HepG2 (cell line): ENCODE measurements around the gene NEK6. TPM values are rescaled to one million over a fixed set of nuclear protein-coding genes. Genes with fewer than 3 reads are reported as not detected.

Experiments
- AGO1 ChIP-seq: fragments of 200-400 bp; formaldehyde crosslinking; IDR thresholded peaks from 2 replicates; pipeline ENCODE4 v1.6.1; 2017; ENCODE audit warnings: mild to moderate bottlenecking, low read depth, low read length, moderate library complexity; ENCODE audit not compliant: poor library complexity, severe bottlenecking
- ATF3 ChIP-seq: sonication (generic); formaldehyde crosslinking; IDR thresholded peaks from 2 replicates; pipeline ENCODE4 v1.4.0; 2020; ENCODE audit warnings: missing genetic modification reagents
- CC2D1A ChIP-seq: sonication (generic); formaldehyde crosslinking; IDR thresholded peaks from 2 replicates; pipeline ENCODE4 v1.8.1; 2023; ENCODE audit warnings: mild to moderate bottlenecking, missing genetic modification reagents
- FOSL1 ChIP-seq: sonication (generic); formaldehyde crosslinking; IDR thresholded peaks from 2 replicates; pipeline ENCODE4 v1.9.0; 2021; ENCODE audit warnings: missing genetic modification reagents, borderline replicate concordance
- FOXM1 ChIP-seq: sonication (generic); formaldehyde crosslinking; IDR thresholded peaks from 2 replicates; pipeline ENCODE4 v1.5.0; 2020; ENCODE audit warnings: missing genetic modification reagents
- HDAC2 ChIP-seq: sonication (generic); formaldehyde crosslinking; IDR thresholded peaks from 2 replicates; pipeline ENCODE4 v1.4.0; 2020; ENCODE audit warnings: missing genetic modification reagents
- HMGA1 ChIP-seq: sonication (generic); formaldehyde crosslinking; conservative IDR thresholded peaks from 2 replicates; pipeline ENCODE4 v1.4.0; 2020; ENCODE audit warnings: missing genetic modification reagents
- HNF4A ChIP-seq: sonication (generic); formaldehyde crosslinking; IDR thresholded peaks from 2 replicates; pipeline ENCODE4 v1.4.0; 2020; ENCODE audit warnings: missing genetic modification reagents
- KAT8 ChIP-seq: IDR thresholded peaks from 2 replicates; pipeline ENCODE4 v1.6.1; 2016; ENCODE audit warnings: missing genetic modification reagents, missing compliant biosample characterization
- KDM2A ChIP-seq: sonication (generic); formaldehyde crosslinking; IDR thresholded peaks from 2 replicates; pipeline ENCODE4 v1.4.0; 2020; ENCODE audit warnings: low read depth, missing genetic modification reagents, borderline replicate concordance
- MZF1 ChIP-seq: sonication (generic); formaldehyde crosslinking; IDR thresholded peaks from 2 replicates; pipeline ENCODE4 v1.8.1; 2023; ENCODE audit warnings: mild to moderate bottlenecking, missing genetic modification reagents, borderline replicate concordance
- RCOR2 ChIP-seq: IDR thresholded peaks from 2 replicates; pipeline ENCODE4 v1.6.1; 2016; ENCODE audit warnings: missing biosample characterization, missing genetic modification reagents
- RFX5 ChIP-seq: IDR thresholded peaks from 2 replicates; pipeline ENCODE4 v1.6.1; 2011; ENCODE audit warnings: low read depth, low read length, improper control_type of control experiment
- SIN3B ChIP-seq: fragments of 150-350 bp; IDR thresholded peaks from 2 replicates; pipeline ENCODE4 v1.6.1; 2014; ENCODE audit warnings: low read length
- SMAD1 ChIP-seq: sonication (generic); formaldehyde crosslinking; IDR thresholded peaks from 2 replicates; pipeline ENCODE4 v1.4.0; 2020; ENCODE audit warnings: missing genetic modification reagents, low read depth, mild to moderate bottlenecking, borderline replicate concordance
- SMARCE1 ChIP-seq: fragments of 450-650 bp; IDR thresholded peaks from 2 replicates; pipeline ENCODE4 v1.6.1; 2017; ENCODE audit warnings: borderline replicate concordance
- SMYD3 ChIP-seq: sonication (generic); formaldehyde crosslinking; IDR thresholded peaks from 2 replicates; pipeline ENCODE4 v1.8.1; 2023; ENCODE audit warnings: mild to moderate bottlenecking, missing genetic modification reagents
- SNAI1 ChIP-seq: sonication (generic); formaldehyde crosslinking; IDR thresholded peaks from 2 replicates; pipeline ENCODE4 v1.5.0; 2020; ENCODE audit warnings: mild to moderate bottlenecking, missing genetic modification reagents, borderline replicate concordance
- TCF7L2 ChIP-seq: IDR thresholded peaks from 2 replicates; pipeline ENCODE4 v1.6.1; 2011; ENCODE audit warnings: mild to moderate bottlenecking, low read depth, low read length, moderate library complexity
- YEATS2 ChIP-seq: sonication (generic); formaldehyde crosslinking; IDR thresholded peaks from 2 replicates; pipeline ENCODE4 v1.4.0; 2020; ENCODE audit warnings: missing genetic modification reagents, borderline replicate concordance
- ZBTB34 ChIP-seq: sonication (generic); formaldehyde crosslinking; IDR thresholded peaks from 2 replicates; pipeline ENCODE4 v1.8.0; 2022; ENCODE audit warnings: mild to moderate bottlenecking, missing genetic modification reagents
- ZFP36 ChIP-seq: fragments of 150-350 bp; IDR thresholded peaks from 2 replicates; pipeline ENCODE4 v1.6.1; 2018; ENCODE audit warnings: borderline replicate concordance, low read length, low read depth; ENCODE audit not compliant: partially characterized antibody
- ZIK1 ChIP-seq: sonication (generic); formaldehyde crosslinking; IDR thresholded peaks from 2 replicates; pipeline ENCODE4 v1.5.0; 2020; ENCODE audit warnings: mild to moderate bottlenecking, low read depth, missing genetic modification reagents, borderline replicate concordance
- ZNF232 ChIP-seq: sonication (generic); formaldehyde crosslinking; IDR thresholded peaks from 2 replicates; pipeline ENCODE4 v1.4.0; 2020; ENCODE audit warnings: missing genetic modification reagents, borderline replicate concordance
- ZNF354B ChIP-seq: sonication (generic); formaldehyde crosslinking; IDR thresholded peaks from 2 replicates; pipeline ENCODE4 v1.8.0; 2022; ENCODE audit warnings: mild to moderate bottlenecking, missing genetic modification reagents
- ZNF431 ChIP-seq: sonication (generic); formaldehyde crosslinking; IDR thresholded peaks from 2 replicates; pipeline ENCODE4 v1.9.0; 2022; ENCODE audit warnings: missing genetic modification reagents, low read depth, mild to moderate bottlenecking, borderline replicate concordance
- ZNF878 ChIP-seq: sonication (generic); formaldehyde crosslinking; IDR thresholded peaks from 2 replicates; pipeline ENCODE4 v1.8.1; 2023; ENCODE audit warnings: mild to moderate bottlenecking, missing genetic modification reagents, moderate library complexity
- ZSCAN30 ChIP-seq: sonication (generic); formaldehyde crosslinking; IDR thresholded peaks from 2 replicates; pipeline ENCODE4 v1.5.0; 2020; ENCODE audit warnings: mild to moderate bottlenecking, missing genetic modification reagents
- ZXDC ChIP-seq: sonication (generic); formaldehyde crosslinking; IDR thresholded peaks from 2 replicates; pipeline ENCODE4 v1.5.0; 2020; ENCODE audit warnings: mild to moderate bottlenecking, missing genetic modification reagents
- polyA plus RNA-seq, 8 experiments: library from polyadenylated mRNA; depleted of rRNA in 3 of 8; stranded (reverse) in 7 of 8; unstranded in 1 of 8; fragments of >200 nt; fragmentation: Illumina TruSeq in 4 of 8; extraction: Trizol in 4 of 8; gene quantifications; 2 replicates each; pipeline versions ENCODE4 v1.2.1 to v1.2.3, GENCODE V29; 2011 to 2016; ENCODE audit warnings: low read depth in 4 of 8, missing spikeins in 1 of 8, mixed read lengths in 1 of 8; ENCODE audit not compliant: insufficient read depth in 1 of 8
- total RNA-seq, 5 experiments: library from RNA; depleted of rRNA; stranded (reverse); fragments of >200 nt; fragmentation: Illumina TruSeq; extraction: Trizol; gene quantifications; 2 replicates each; pipeline ENCODE4 v1.2.3, GENCODE V29; 2016; ENCODE audit warnings: low read depth in 1 of 5

The NEK6 gene
- total and polyA plus RNA-seq, 2 of the 13 experiments (the other 11 are each of a cell fraction or from before 2014, with no cell fraction given): 30.4 to 119 TPM

- TF ChIP-seq RFX5 (no peak), ZIK1 (CRISPR knock-in tag) (no peak), SNAI1 (CRISPR knock-in tag) (no peak), KAT8 (CRISPR knock-in tag) (peak; percentile 54), CC2D1A (CRISPR knock-in tag) (no peak), SMAD1 (CRISPR knock-in tag) (no peak), SMYD3 (CRISPR knock-in tag) (no peak), RCOR2 (no peak; the same call in 1 of the 2 replicates), MZF1 (CRISPR knock-in tag) (no peak), TCF7L2 (no peak), ZFP36 (no peak), ZNF878 (no peak), ZBTB34 (CRISPR knock-in tag) (no peak), KDM2A (CRISPR knock-in tag) (peak; percentile 28; the same call in 1 of the 2 replicates), FOXM1 (CRISPR knock-in tag) (no peak), ATF3 (CRISPR knock-in tag) (peak; percentile 89), ZSCAN30 (CRISPR knock-in tag) (no peak), HNF4A (CRISPR knock-in tag) (peak; percentile 77), HDAC2 (CRISPR knock-in tag) (no peak; the same call in 1 of the 2 replicates), HMGA1 (no peak), AGO1 (no peak), SIN3B (0 out of 2 replicates have a peak, but pooled peaks have one; percentile 44), ZNF431 (no peak), ZXDC (peak; percentile 61; the same call in 1 of the 2 replicates), ZNF232 (CRISPR knock-in tag) (no peak), ZNF354B (CRISPR knock-in tag) (no peak), YEATS2 (peak; percentile 24; the same call in 1 of the 2 replicates), FOSL1 (CRISPR knock-in tag) (peak; percentile 89), SMARCE1 (no peak)
These were observed 1.5 kb downstream of the NEK6 start (continued) for GRCh38 chr9:124259158-124259808.
